ENCODE measurements around the gene USP13.

The USP13 gene

DNA sequence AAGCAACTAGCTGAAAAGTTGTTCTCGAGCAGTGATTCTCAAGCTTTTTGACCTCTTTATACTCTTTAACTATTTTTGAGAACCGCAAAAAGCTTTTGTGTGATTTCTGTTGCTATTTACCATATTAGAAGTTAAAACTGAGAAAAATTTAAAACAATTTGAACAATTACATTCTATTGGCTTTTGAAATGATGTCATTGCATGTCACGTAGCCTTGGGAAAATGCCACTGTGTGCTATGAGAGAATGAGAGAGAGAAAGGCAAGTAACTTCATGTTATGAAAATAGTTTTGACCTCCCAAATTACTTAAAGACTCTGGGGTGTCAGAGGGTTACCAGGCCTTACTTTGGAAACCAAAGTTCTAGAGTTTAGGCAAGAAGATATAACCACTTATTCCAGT lies 8.0 kb downstream of the USP13 start:
- H3K4me2 ChIP-seq, result no peak overlapping the region
- H3K4me3 ChIP-seq (IDR thresholded peaks at IDR 0.05; ENCODE audit: insufficient read depth, low read depth, low read length), result no peak overlapping the region
- H3K27me3 ChIP-seq (ENCODE audit: insufficient read depth, low read depth), result no peaks in the 10 kb centered on the region
- H3K79me2 ChIP-seq (ENCODE audit: insufficient read depth, low read depth), result peaks cover 97% of the 10 kb centered on the region
- peaks cover 7% of the 10 kb centered on the region; the same call in 1 of the 2 replicates for H4K20me1 ChIP-seq (ENCODE audit: insufficient read depth)
- H3K27ac ChIP-seq, result no peak overlapping the region
- TF ChIP-seq CTCF (conservative IDR thresholded peaks at IDR 0.05; ENCODE audit: low read depth, low read length), result no peak
- H3K4me1 ChIP-seq (ENCODE audit: low read depth, poor library complexity, severe bottlenecking), result peaks cover 13% of the 10 kb centered on the region
- no peak overlapping the region for H2AFZ ChIP-seq (ENCODE audit: low read depth)
- H3K36me3 ChIP-seq (ENCODE audit: insufficient read depth), result no peaks in the 10 kb centered on the region
- H3K9ac ChIP-seq, result no peak overlapping the region

- H3K9ac ChIP-seq, result no peak overlapping the region
- no peak for TF ChIP-seq CTCF (conservative IDR thresholded peaks at IDR 0.05; ENCODE audit: low read depth, low read length)
- H3K27ac ChIP-seq, result no peak overlapping the region
- H4K20me1 ChIP-seq (ENCODE audit: insufficient read depth), result peaks cover 7% of the 10 kb centered on the region; the same call in 1 of the 2 replicates
- no peak overlapping the region for H3K4me2 ChIP-seq
- H3K4me3 ChIP-seq (IDR thresholded peaks at IDR 0.05; ENCODE audit: insufficient read depth, low read depth, low read length), result no peak overlapping the region
- no peak overlapping the region for H2AFZ ChIP-seq (ENCODE audit: low read depth)
- peaks cover 9% of the 10 kb centered on the region for H3K4me1 ChIP-seq (ENCODE audit: low read depth, poor library complexity, severe bottlenecking)
- H3K27me3 ChIP-seq (ENCODE audit: insufficient read depth, low read depth), result no peaks in the 10 kb centered on the region
- H3K79me2 ChIP-seq (ENCODE audit: insufficient read depth, low read depth), result peaks cover 97% of the 10 kb centered on the region
- no peaks in the 10 kb centered on the region for H3K36me3 ChIP-seq (ENCODE audit: insufficient read depth)
Observed at GRCh38 chr3:179661777-179662176, 8.9 kb downstream of the USP13 start.

GRCh38 chr3:179663093-179663492 lies 10.3 kb downstream of the USP13 start:
- Histone ChIP-seq H3K27me3 (ENCODE audit: insufficient read depth, low read depth) (no peaks in the 10 kb centered on the region), H3K9ac (no peak overlapping the region), H3K4me3 (IDR thresholded peaks at IDR 0.05; ENCODE audit: insufficient read depth, low read depth, low read length) (no peak overlapping the region), H3K79me2 (ENCODE audit: insufficient read depth, low read depth) (peaks cover 84% of the 10 kb centered on the region; the same call in 1 of the 2 replicates), H4K20me1 (ENCODE audit: insufficient read depth) (0 out of 2 replicates have a peak, but pooled peaks cover 7% of the 10 kb centered on the region), H3K4me1 (ENCODE audit: low read depth, poor library complexity, severe bottlenecking) (no peaks in the 10 kb centered on the region), H3K27ac (no peak overlapping the region), H2AFZ (ENCODE audit: low read depth) (no peak overlapping the region), H3K4me2 (no peak overlapping the region), H3K36me3 (ENCODE audit: insufficient read depth) (no peaks in the 10 kb centered on the region)
- no peak for TF ChIP-seq CTCF (conservative IDR thresholded peaks at IDR 0.05; ENCODE audit: low read depth, low read length)

DNA sequence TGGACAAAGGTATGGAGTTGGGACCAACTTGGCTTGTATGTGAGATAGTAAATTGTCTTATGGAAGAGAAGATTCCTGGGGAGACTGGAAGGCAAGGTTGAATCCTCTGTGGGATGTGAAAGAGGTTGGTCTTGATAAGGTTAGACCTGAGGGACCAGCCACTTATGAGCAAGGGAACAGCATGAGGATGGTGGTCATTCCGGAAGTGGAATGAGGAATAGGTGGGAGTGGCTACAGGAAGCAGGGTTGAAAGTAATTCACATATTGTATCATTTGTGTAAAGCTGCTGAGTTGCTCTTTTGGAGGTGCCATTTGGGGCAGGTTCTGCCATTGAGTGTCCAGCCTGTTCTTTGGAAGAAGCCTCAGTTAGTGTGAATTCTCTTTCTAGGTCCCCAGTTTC lies 13.2 kb downstream of the USP13 start:
- H3K36me3 ChIP-seq (ENCODE audit: insufficient read depth), result no peaks in the 10 kb centered on the region
- peaks cover 68% of the 10 kb centered on the region; the same call in 1 of the 2 replicates for H3K79me2 ChIP-seq (ENCODE audit: insufficient read depth, low read depth)
- H3K27ac ChIP-seq, result no peak overlapping the region
- H2AFZ ChIP-seq (ENCODE audit: low read depth), result no peak overlapping the region
- no peaks in the 10 kb centered on the region for H3K27me3 ChIP-seq (ENCODE audit: insufficient read depth, low read depth)
- 0 out of 2 replicates have a peak, but pooled peaks cover 7% of the 10 kb centered on the region for H4K20me1 ChIP-seq (ENCODE audit: insufficient read depth)
- H3K4me2 ChIP-seq, result no peak overlapping the region
- no peaks in the 10 kb centered on the region for H3K4me1 ChIP-seq (ENCODE audit: low read depth, poor library complexity, severe bottlenecking)
- no peak overlapping the region for H3K4me3 ChIP-seq (IDR thresholded peaks at IDR 0.05; ENCODE audit: insufficient read depth, low read depth, low read length)
- no peak for TF ChIP-seq CTCF (conservative IDR thresholded peaks at IDR 0.05; ENCODE audit: low read depth, low read length)
- H3K9ac ChIP-seq, result no peak overlapping the region
